HS-27A (cell line): ENCODE measurements around the gene SIN3B.

Source experiments
- DNase-seq: peaks from one replicate; pipeline ENCODE4 v3.0.0-alpha.2; 2012; ENCODE audit warnings: low read depth, missing footprints

SIN3B gene

DNA sequence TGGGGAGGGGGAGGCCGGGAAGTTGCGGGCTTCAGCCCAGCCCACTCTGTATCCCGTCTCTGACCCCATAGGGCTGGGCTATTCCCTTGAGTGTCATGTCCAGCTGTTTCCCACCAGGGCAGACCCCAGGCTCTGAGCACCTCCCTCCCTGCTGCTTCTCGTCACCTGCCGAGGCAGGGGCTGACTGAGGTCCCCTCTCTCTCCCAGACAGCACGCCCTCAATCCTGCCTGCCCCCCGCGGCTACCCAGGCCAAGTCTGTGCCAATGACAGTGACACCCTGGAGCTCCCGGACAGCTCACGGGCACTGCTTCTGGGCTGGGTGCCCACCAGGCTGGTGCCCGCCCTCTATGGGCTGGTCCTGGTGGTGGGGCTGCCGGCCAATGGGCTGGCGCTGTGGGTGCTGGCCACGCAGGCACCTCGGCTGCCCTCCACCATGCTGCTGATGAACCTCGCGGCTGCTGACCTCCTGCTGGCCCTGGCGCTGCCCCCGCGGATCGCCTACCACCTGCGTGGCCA lies 60.2 kb downstream of the SIN3B start:
- no peak for DNase-seq

DNA sequence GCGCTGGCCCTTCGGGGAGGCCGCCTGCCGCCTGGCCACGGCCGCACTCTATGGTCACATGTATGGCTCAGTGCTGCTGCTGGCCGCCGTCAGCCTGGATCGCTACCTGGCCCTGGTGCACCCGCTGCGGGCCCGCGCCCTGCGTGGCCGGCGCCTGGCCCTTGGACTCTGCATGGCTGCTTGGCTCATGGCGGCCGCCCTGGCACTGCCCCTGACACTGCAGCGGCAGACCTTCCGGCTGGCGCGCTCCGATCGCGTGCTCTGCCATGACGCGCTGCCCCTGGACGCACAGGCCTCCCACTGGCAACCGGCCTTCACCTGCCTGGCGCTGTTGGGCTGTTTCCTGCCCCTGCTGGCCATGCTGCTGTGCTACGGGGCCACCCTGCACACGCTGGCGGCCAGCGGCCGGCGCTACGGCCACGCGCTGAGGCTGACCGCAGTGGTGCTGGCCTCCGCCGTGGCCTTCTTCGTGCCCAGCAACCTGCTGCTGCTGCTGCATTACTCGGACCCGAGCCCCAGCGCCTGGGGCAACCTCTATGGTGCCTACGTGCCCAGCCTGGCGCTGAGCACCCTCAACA lies 60.8 kb downstream of the SIN3B start:
- DNase-seq: no peak

DNA sequence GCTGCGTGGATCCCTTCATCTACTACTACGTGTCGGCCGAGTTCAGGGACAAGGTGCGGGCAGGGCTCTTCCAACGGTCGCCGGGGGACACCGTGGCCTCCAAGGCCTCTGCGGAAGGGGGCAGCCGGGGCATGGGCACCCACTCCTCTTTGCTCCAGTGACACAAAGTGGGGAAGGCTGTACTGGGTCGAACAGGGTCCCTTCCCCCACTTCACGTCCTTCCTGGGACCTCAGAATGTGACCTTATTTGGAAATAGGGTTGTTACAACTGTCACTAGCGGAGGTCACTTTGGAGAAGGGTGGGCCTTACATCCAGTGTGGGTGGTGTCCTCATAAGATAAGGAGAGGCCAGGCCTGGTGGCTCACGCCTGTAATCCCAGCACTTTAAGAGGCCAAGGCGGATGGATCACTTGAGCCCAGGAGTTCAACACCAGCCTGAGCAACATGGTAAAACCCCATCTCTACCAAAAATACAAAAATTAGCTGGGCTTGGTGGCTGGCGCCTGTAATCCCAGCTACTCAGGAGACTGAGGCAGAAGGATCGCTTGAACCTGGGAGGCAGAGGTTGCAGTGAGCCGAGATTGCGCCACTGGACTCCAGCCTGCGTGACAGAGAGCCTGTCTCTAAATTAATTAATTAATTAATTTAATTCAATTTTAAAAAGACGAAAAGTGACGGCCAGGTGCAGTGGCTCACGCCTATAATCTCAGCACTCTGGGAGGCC lies 61.4 kb downstream of the SIN3B start:
- DNase-seq: no peak

DNA sequence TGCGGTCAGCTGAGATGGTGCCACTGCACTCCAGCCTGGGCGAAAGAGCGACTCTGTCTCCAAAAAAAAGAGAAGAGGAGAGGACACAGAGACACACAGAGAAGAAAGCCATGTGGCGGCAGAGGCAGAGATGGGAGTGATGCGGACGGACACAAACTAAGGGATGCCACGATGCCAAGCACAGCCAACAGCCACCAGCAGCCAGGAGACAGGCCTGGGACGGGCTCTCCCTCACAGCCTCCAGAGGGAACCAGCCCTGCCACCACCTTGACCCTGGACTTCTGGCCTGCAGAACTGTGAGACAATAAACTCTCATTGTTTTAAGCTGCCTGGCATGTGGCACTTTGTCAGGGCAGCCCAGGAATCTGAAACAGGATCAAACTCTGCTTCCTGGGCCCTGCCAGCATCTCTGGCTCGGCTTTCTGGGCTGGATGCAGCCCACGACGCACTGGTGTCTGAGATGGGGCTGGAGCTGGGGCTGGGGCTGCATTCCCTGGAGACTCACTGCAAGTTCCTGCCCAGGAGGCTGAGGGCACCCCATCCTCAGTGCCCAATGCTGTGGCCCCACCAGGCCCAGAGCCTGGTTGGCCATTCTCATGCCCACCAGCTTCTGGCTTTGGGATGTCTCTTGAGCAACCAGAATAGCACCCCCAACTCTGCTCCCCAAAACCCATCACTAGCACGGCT lies 62.6 kb downstream of the SIN3B start:
- no peak for DNase-seq

DNA sequence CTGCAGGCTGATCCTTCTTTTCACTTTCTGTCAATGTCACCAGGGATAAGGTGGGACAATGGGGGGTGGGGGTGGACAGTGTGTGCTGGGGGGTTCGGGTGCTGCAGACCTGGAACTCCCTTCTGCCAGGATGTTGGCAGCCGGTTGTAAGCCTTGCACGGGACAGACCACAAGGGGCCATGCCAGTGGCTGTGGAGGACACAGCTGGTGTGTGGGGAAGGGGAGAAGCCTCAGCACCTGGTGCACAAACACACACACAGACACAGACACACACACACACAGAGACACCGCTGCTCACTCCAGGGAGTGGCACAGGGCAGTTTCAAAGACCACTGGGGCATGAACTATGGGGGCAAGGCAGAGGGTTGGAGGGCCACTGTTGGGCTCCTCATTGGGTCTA lies 63.2 kb downstream of the SIN3B start:
- DNase-seq: no peak

DNA sequence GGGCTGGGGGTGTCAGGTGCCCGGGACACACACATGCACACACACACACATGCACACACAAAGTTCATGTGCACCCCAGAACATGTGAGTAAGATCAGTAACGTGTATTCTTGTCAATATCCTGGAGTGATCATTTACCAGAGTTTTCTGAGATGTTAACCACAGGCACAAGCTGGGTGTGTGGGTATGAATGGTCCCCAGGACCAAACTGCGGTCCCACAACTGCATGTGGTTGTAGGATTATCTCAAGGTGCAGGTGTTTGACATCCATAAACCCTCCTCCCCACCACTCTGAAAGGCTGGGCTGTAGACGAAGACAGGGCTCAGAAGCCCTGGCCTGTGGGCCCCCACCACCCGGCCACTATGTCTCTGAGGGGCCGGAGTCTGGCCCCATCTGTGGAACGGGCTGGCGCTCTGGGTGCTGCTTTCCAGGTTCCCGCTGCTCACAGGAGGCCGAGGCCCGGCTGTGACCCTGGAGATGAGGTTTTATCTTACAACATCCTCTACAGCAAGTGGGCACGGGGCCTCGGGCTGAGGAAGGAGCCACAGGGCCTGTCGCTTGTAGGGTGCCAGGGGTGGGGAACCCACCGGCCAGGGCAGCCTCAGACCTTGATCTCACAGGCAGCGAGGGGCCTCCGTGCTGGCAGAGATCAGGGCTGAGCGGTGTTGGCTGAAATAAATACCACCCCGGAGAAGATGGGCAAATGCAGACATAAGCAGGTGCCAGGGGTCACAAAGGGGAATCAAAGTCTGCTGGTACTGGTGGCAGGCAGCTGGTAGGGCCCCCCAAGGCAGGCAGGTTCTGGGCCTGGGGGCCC lies 63.9 kb downstream of the SIN3B start:
- DNase-seq: no peak

DNA sequence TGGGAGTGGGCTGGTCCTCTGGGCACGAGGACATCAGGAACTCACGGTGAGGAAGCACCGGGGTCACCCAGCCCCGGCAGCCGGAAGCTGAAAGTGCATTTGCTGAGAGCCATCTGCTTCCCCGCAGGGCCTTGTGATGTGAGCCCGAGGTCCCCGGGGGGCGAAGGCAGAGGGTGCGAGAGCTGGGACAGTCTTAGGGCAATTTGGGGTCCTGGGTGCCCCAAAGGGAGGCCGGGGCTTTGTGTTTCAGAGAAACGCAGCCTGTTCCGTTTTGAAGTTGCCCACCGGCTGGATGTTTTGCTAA lies 64.4 kb downstream of the SIN3B start:
- no peak for DNase-seq

DNA sequence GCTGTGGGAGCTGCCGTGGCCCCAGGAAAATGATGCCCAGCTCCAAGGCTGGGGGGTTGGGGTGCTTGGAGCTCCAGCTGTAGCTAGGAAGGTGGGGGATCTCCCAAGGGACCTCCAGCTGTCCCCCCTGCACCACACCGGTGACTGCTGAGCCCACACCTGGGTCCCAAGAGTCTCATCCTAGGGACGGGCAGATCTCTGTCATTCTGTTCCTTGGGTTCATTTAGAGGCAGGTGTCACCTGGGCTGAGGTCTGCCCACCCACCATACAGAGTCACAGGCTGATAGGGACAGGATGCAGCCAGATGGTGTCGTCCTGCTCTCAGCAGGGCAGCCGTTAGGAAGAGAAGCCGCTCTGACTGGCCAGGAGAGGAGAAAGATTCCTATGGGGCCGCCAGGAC lies 64.9 kb downstream of the SIN3B start:
- DNase-seq: no peak

DNA sequence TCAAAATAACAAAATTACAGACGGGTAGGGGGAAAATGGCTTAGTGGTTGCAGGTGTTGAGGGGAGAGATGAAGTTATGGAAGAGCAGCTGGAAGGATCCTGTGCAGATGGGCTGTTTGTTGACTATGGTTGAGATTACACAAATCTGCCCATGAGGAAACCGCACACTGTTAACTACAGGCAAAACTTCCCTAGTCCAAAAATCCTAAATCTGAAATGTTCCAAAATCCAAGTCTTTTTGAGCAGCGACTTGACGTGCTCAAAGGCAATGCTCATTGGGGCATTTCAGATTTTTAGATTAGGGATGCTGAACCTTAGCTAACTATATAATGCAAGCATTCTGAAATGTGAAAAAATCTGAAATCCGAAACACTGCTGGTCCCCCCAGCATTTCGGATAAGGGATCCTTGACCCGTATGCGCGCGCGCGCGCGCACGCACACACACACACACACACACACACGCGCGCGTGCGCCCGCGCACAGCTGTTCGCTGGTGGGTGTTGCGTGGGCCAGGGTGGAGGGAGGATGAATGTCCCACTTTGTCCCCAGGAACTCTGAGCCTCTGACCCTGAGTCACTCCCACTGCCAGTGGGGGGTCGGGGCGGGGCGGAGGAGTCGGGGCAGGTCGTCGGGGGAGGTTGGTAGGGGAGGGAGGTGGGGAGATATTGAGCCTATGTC lies 66.4 kb downstream of the SIN3B start:
- DNase-seq: no peak

DNA sequence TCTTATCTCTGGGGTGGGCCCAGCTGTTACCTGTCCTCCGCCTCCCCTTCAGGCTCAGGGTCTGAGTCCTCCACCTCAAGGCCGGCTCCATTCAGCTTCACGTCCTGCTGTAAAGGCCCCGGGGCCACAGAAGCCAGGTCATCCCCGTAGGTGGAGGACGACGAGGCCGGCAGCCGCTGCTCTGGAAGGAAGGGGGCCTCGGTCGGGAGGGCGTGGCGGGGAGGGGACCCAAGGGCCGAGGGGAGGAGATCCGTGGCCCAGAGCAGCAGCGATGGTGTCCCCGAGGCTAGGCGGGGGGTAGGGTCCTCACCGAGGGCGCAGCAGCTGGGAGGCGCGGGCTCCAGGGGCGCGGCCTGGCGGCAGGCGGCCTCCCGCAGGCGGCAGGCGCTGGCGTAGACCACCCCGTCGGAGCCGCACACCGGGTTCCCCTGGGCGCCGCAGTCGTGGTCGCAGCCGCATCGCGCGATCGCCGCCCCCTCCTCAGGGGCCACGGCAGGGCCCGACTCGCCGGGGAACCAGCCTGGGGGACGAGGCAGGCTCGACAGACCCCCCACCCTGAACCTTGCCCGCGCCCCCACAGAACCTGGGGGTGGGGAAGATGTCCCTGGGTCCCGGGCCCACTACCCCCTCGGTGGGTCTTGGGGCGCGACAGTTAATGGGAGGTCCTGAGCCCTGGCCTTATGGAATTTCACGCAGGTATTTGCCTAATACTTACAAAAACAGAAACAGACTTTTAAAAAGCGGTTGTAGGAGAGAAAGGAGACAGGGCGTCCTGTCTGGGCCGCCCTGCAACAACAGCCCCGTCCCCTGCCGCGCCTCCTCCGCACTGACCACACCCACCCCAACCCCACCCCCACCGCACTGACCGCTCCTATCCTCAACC lies 67.2 kb downstream of the SIN3B start:
- no peak for DNase-seq

DNA sequence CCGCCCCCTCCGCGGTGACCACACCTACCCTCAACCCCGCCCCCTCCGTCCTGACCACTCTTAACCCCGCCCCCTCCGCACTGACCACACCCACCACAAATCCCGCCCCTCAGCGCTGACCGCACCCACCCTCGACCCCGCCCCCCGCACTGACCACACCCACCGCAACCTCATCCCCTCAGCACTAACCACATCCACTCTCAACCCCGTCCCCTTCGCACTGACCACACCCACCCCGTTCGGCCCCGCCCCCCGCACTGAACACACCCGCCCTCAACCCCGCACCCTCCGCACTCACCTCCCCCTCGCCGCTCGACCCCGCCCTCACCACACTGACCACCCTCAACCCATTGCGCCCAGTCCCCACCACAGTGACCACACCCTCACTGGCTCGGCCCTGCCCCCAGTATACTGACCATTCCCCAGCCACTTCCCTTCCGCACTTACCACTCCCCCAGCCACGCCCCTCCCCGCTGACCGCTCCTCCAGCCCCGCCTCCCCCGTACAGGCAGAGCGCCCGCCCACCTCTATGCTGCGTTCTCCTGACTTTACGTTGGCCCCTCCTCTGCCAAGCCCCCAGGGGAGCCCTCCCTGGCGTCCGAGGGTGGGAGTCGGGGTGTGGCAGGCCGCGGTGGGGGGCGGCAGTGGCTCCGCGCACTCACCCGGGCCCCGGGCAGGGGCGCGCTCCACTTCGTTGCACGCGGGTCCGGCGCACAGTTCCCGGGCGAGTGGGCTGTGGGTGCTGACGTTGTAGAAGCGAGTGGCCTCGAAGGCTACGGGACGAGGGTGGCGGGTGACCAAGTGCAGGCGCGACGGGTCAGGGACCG lies 68.0 kb downstream of the SIN3B start:
- no peak for DNase-seq

DNA sequence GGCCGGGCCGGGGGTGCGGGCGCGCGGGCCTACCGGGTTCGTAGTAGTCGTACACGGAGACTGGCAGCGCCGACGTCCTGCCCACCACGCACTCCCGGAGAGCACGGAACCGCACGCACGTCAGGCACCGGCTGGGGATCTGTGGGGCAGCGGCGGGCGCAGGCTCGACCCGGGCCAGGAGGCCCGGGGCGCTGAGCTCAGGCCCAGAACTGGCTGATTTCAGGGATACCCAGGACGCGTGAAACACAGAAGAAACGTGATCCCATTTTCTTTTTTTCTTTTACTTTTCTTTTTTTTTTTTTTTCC lies 68.6 kb downstream of the SIN3B start:
- no peak for DNase-seq

DNA sequence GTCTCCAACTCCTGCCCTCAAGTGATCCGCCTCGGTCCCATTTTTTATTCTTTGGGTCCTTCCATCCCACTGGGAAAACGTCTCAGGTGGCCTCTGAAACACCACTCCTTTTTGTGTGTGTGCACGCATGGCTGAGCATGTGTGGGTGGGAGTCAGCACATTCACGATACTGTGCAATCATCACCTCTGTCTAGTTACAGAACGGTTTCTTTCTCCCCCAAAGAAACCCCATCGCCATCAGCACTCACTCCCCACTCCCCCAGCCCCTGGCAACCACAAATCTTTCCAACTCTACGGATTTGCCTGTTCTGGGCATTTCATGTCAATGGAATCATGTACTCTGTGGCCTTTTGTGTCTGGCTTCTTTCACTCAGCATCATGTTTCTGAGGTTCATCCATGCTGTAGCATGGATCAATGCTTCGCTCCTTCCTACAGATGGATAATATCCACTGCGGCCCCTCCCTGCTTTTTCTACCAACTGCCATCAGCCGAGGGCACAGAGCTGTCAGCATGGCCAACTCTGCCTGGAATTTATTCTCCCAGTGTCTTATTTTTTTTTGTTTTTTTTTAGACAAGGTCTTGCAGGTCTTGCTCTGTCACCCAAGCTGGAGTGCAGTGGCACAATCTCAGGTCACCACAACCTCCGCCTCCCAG lies 69.3 kb downstream of the SIN3B start:
- no peak for DNase-seq

DNA sequence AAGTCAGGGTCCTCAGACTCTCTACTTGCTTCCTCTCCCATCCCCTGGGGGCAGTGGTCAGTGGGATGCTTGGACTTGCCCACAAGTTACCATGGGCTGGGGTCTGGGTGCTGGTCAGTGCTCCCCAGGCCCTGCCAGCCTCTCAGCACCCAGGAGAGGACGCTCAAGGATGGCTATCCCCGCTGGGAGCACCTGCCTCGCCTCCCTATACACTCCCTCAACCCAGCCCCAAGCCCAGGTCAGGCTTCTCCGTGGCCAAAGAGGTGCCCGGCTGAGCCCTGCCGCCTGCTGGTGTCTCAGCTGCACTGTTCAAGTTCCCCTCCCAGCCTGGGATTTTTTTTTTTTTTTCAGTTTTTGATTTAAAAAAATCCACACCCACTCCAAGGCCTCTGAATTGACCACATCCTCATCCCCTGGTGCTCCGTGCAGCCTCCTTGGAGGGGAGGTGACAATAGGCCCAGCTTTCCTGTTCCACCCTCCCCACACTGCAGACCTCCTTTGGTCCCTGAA lies 70.4 kb downstream of the SIN3B start:
- no peak for DNase-seq

DNA sequence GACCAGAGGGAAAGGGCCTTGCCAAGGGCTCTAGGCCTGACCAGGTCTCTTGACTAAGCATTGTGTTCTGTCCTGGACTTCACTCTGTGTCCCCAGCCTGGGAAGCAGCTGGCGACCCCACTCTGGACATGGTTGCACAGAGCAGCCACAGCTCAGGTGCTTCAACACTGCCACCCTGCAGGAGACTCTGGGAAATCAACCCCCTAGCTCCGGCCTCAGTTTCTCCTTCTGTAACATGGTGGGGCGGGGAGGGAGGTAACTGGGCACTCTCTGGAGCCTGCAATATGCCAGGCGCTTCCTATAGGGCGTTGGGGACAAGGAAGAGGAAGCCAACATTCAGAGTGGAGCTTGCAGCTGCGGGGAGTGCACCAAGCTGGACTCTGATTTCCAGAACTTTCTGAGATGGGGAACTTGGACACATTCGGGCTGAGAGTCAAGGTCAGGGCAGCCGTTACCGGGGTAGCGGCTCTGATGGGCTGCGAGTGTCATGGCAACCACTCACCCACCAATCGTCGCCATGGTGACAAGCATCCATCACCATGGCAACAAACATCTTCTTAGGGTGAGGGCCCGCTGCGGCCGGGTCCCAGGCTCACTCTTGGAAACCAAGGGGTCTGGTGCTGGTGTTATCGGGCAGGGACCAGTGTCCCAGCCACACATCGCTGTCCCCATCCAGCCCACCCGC lies 72.4 kb downstream of the SIN3B start:
- no peak for DNase-seq

DNA sequence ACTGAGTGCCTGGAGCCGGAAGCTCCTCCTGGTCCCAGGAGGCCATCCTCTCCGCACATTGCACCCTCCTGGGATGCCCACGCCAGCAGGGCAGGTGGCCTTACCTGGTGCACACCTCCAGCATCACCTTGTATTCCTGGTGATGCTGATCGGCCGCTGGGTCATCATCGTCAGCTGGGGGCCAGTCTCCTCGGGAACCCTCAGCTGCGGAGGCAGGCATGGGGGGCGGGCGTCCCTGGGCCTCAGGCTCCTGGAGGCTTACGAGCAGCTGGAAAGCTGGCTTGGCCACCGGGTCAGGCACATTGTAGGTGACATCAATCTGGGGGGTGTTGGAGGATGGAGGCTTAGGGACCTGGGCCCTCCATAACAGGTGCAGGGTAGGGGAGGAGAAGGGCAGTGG lies 73.3 kb downstream of the SIN3B start:
- DNase-seq: no peak

DNA sequence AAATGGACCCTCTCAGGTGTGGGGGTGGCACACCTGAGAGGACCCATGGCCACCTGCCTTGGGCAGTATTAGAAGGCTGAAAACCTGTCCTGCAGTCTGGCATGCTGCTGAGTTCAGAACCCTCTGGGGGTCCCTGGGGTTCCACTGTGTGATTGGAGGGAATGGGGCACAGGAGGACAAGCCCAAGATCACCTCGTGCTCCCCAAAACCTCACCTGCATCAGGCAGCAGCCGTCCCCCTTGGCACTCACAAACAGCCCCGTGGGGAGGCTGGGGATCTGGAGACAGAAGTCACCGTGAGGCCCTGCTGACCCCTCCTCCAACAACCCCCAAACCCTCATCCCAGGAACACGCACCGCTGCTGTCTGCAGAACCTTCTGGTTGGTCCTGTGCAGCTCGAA lies 74.1 kb downstream of the SIN3B start:
- DNase-seq: no peak

DNA sequence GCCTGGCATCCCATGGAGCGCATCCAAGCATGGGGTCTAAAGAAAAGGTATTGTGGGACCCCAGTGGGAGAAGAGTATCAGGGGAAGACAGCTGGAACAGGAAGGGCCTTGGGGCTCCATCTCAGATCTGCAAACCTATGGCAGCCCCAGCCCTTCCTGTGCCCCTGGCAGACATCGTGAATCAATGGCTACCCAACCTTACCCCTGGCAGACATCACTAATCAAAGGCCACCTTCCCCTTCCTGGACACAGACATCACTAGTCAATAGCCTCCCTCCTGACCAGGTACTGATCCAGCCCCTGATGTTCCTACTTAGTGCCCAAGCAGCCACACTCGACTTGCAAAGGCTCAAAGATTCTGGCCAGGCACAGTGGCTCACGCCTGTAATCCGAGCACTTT lies 75.4 kb downstream of the SIN3B start:
- DNase-seq: no peak

DNA sequence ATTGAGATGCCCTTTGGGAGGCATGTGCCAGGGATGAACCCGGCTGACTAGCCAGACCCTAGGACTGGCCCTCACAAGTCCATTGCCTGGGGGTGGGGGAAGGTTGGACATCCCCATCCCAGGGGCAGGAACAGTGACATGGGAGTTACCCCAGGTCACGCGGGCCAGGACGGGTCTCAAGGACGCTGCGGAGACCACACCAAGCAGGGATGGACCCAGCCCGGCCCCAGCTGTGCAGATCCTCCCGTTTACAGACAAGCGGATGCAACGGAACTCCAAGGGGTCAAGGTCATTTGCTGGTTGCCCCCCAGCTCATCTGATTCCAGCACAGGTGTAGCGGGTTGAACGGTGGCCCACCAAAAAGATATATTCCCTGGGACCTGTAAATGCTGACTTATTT lies 79.6 kb downstream of the SIN3B start:
- DNase-seq: no peak
